ENCODE results near the gene MYO16.

GRCh38 chr13:109026266-109026665 lies 396.9 kb downstream of the MYO16 start:
- TF ChIP-seq CTCF (IDR thresholded peaks at IDR 0.05) (no peak), POLR2A (IDR thresholded peaks at IDR 0.05) (no peak)
